H1 (cell line): ENCODE measurements around the gene DYNC1I1. TPM values are rescaled to one million over a fixed set of nuclear protein-coding genes. Genes with fewer than 3 reads are reported as not detected.

Experiments used
- CTCF ChIA-PET: fragments of 300-600 bp; sonication (Branson Sonifier 250); formaldehyde crosslinking; loops from one replicate; lab custom pipeline; 2021; ENCODE audit not compliant: partially characterized antibody; lab: Charles Lee
- POLR2A ChIA-PET: fragments of 300-600 bp; sonication (Branson Sonifier 250); formaldehyde crosslinking; loops from one replicate; lab custom pipeline; 2021; ENCODE audit warnings: inconsistent platforms; ENCODE audit not compliant: partially characterized antibody; lab: Charles Lee
- DNase-seq, 2 experiments: peaks; one replicate each; pipeline versions ENCODE4 v3.0.0 to v3.0.0-alpha.2; 2010 to 2022; ENCODE audit warnings: low spot score in 2 of 2, low read depth in 1 of 2, mixed read lengths in 1 of 2
- FAIRE-seq: peaks from 2 replicates; lab custom pipeline; 2011; peaks lifted over from hg19 to GRCh38; lab: Jason Lieb, UNC
- H2AFZ ChIP-seq: 2 replicates; pipeline ENCODE4 v1.8.1; 2012; ENCODE audit warnings: low read length, inconsistent platforms
- H2AK5ac ChIP-seq: 2 replicates; pipeline ENCODE4 v1.6.1; 2013; ENCODE audit warnings: low read depth, low read length
- H2BK120ac ChIP-seq: replicated peaks from 2 replicates; pipeline ENCODE3; 2013; ENCODE audit warnings: low read depth, low read length, inconsistent platforms
- H2BK12ac ChIP-seq: 2 replicates; pipeline ENCODE4 v1.6.1; 2013; ENCODE audit warnings: low read depth, low read length
- H2BK15ac ChIP-seq: 2 replicates; pipeline ENCODE4 v1.6.1; 2013; ENCODE audit warnings: low read length
- H2BK20ac ChIP-seq: 2 replicates; pipeline ENCODE4 v1.6.1; 2013; ENCODE audit warnings: low read length
- H2BK5ac ChIP-seq: 2 replicates; pipeline ENCODE4 v1.6.1; 2013; ENCODE audit warnings: low read depth, low read length
- H3K14ac ChIP-seq: 2 replicates; pipeline ENCODE4 v1.6.1; 2013; ENCODE audit warnings: inconsistent platforms; ENCODE audit not compliant: insufficient read length
- H3K18ac ChIP-seq: 2 replicates; pipeline ENCODE4 v1.6.1; 2013; ENCODE audit warnings: low read length; ENCODE audit errors: extremely low read depth
- H3K23ac ChIP-seq: 2 replicates; pipeline ENCODE4 v1.6.1; 2013; ENCODE audit warnings: inconsistent platforms; ENCODE audit not compliant: insufficient read length
- H3K23me2 ChIP-seq: 2 replicates; pipeline ENCODE4 v1.6.1; 2013; ENCODE audit warnings: low read depth, low read length
- H3K27ac ChIP-seq: 2 replicates; pipeline ENCODE4 v1.6.1; 2011; ENCODE audit warnings: low read depth, low read length, inconsistent platforms
- H3K27me3 ChIP-seq, 4 experiments: replicated peaks in 1 of 4; 1 replicate in 1 of 4; 2 replicates in 3 of 4; pipeline versions ENCODE4 v1.6.1 to v1.8.1; 2011 to 2013; ENCODE audit warnings: low read length in 3 of 4, mild to moderate bottlenecking in 3 of 4, inconsistent platforms in 2 of 4, mixed read lengths in 2 of 4, moderate library complexity in 1 of 4; ENCODE audit not compliant: control insufficient read depth in 3 of 4, insufficient read depth in 3 of 4; ENCODE audit errors: extremely low read depth in 1 of 4
- H3K36me3 ChIP-seq, 4 experiments: 2 replicates each; pipeline versions ENCODE4 v1.6.1 to v1.8.1; 2011 to 2013; ENCODE audit warnings: mild to moderate bottlenecking in 4 of 4, low read length in 3 of 4, moderate library complexity in 2 of 4, control low read depth in 1 of 4, inconsistent platforms in 1 of 4; ENCODE audit not compliant: insufficient read depth in 4 of 4, control insufficient read depth in 2 of 4
- H3K4ac ChIP-seq: replicated peaks from 2 replicates; pipeline ENCODE3; 2013; ENCODE audit warnings: low read length, low read depth, mixed read lengths, inconsistent platforms; ENCODE audit not compliant: insufficient read length
- H3K4me1 ChIP-seq, 4 experiments: replicated peaks in 1 of 4; 1 replicate in 1 of 4; 2 replicates in 3 of 4; pipeline versions ENCODE4 v1.6.1 to v1.8.1; 2011 to 2013; ENCODE audit warnings: low read length in 3 of 4, inconsistent platforms in 2 of 4, mixed read lengths in 1 of 4; ENCODE audit not compliant: insufficient read depth in 4 of 4, control insufficient read depth in 3 of 4
- H3K4me2 ChIP-seq, 2 experiments: 2 replicates each; pipeline versions ENCODE4 v1.6.1 to v1.8.1; 2011 to 2013; ENCODE audit warnings: low read depth in 2 of 2, low read length in 2 of 2, control low read depth in 1 of 2, inconsistent platforms in 1 of 2, mild to moderate bottlenecking in 1 of 2; ENCODE audit not compliant: insufficient read depth in 1 of 2
- H3K4me3 ChIP-seq, 4 experiments: fragments of 200-600, 300-600 bp in 1 of 4; sonication (generic), shearing (Covaris generic), sonication (Bioruptor Twin) in 1 of 4; 2 replicates each; pipeline versions ENCODE4 v1.5.1 to v1.8.1; 2011 to 2016; ENCODE audit warnings: low read length in 4 of 4, low read depth in 3 of 4, control low read depth in 2 of 4, inconsistent platforms in 2 of 4, mild to moderate bottlenecking in 2 of 4, mixed read lengths in 1 of 4, moderate library complexity in 1 of 4; ENCODE audit not compliant: insufficient read depth in 2 of 4; ENCODE audit errors: extremely low read depth in 1 of 4
- H3K56ac ChIP-seq: replicated peaks from 2 replicates; pipeline ENCODE3; 2013; ENCODE audit warnings: low read depth, mild to moderate bottlenecking, mixed read lengths, low read length, inconsistent platforms; ENCODE audit not compliant: insufficient read length
- H3K79me1 ChIP-seq: 2 replicates; pipeline ENCODE4 v1.6.1; 2013; ENCODE audit warnings: low read depth, low read length, control low read depth
- H3K79me2 ChIP-seq, 2 experiments: 2 replicates each; pipeline versions ENCODE4 v1.6.1 to v1.8.1; 2012 to 2013; ENCODE audit warnings: low read length in 2 of 2, mild to moderate bottlenecking in 2 of 2, inconsistent platforms in 1 of 2; ENCODE audit not compliant: insufficient read depth in 2 of 2, control insufficient read depth in 1 of 2
- H3K9ac ChIP-seq, 4 experiments: replicated peaks in 1 of 4; 1 replicate in 1 of 4; 2 replicates in 3 of 4; pipeline versions ENCODE4 v1.6.1 to v1.8.1; 2011 to 2013; ENCODE audit warnings: low read depth in 3 of 4, low read length in 3 of 4, control low read depth in 2 of 4, mild to moderate bottlenecking in 2 of 4, moderate library complexity in 2 of 4, inconsistent platforms in 1 of 4; ENCODE audit errors: extremely low read depth in 1 of 4
- H3K9me3 ChIP-seq, 2 experiments: 2 replicates each; pipeline versions ENCODE4 v1.6.1 to v1.8.1; 2012 to 2013; ENCODE audit warnings: mild to moderate bottlenecking in 2 of 2, moderate library complexity in 2 of 2, control low read depth in 1 of 2, inconsistent platforms in 1 of 2, low read depth in 1 of 2, low read length in 1 of 2, mixed read lengths in 1 of 2; ENCODE audit not compliant: insufficient read depth in 2 of 2
- H4K20me1 ChIP-seq, 2 experiments: replicated peaks in 1 of 2; 2 replicates each; pipeline versions ENCODE3 to v1.8.1; 2011 to 2013; ENCODE audit warnings: inconsistent platforms in 2 of 2, low read length in 2 of 2, mild to moderate bottlenecking in 1 of 2; ENCODE audit not compliant: insufficient read depth in 2 of 2, control insufficient read depth in 1 of 2
- H4K5ac ChIP-seq: 2 replicates; pipeline ENCODE4 v1.6.1; 2013; ENCODE audit warnings: low read length, low read depth, mixed read lengths, inconsistent platforms; ENCODE audit not compliant: insufficient read length
- H4K8ac ChIP-seq: 2 replicates; pipeline ENCODE4 v1.8.0; 2013; ENCODE audit warnings: mild to moderate bottlenecking, moderate library complexity, low read length, inconsistent platforms; ENCODE audit not compliant: insufficient read depth; ENCODE audit errors: extremely low read depth
- H4K91ac ChIP-seq: replicated peaks from 2 replicates; pipeline ENCODE3; 2013; ENCODE audit warnings: low read length, mixed read lengths, inconsistent platforms; ENCODE audit not compliant: insufficient read length
- HDAC2 ChIP-seq, 2 experiments: fragments of 300-600 bp in 1 of 2; sonication (generic) in 1 of 2; IDR thresholded peaks; 2 replicates each; pipeline ENCODE4 v1.6.1; 2011 to 2012; ENCODE audit warnings: low read depth in 2 of 2, low read length in 2 of 2, mild to moderate bottlenecking in 2 of 2, moderate library complexity in 2 of 2, borderline replicate concordance in 1 of 2, inconsistent platforms in 1 of 2
- WGBS, 2 experiments: shearing (Covaris generic) in 1 of 2; methylation state at CpG; one replicate each; pipeline versions ENCODE4 v1.1.6 to v1.1.7; 2013 to 2015; ENCODE audit warnings: low lambda C conversion rate in 2 of 2, mixed read lengths in 2 of 2, inconsistent platforms in 1 of 2, low coverage in 1 of 2, missing lambda C conversion rate in 1 of 2; ENCODE audit not compliant: insufficient replicate concordance in 2 of 2, insufficient coverage in 1 of 2, insufficient read length in 1 of 2; ENCODE audit errors: extremely low coverage in 1 of 2, missing lambda C conversion rate in 1 of 2; 5-methylcytosine and 5-hydroxymethylcytosine counted together
- polyA plus RNA-seq, 7 experiments: library from polyadenylated mRNA; depleted of rRNA in 3 of 7; stranded (reverse) in 5 of 7; unstranded in 2 of 7; fragments of >200 nt in 5 of 7; fragments of 200-250 nt in 2 of 7; gene quantifications; 1 replicate in 5 of 7; 2 replicates in 1 of 7; 4 replicates in 1 of 7; pipeline versions ENCODE4 v1.2.1 to v1.2.3, GENCODE V29; 2011 to 2013; ENCODE audit warnings: missing spikeins in 2 of 7, mixed read lengths in 2 of 7
- total RNA-seq: library from RNA; stranded (reverse); fragmentation: NEBNext Ultra II Directional; extraction: Animal tissue kit (Norgen Biotek cat#: 25700); gene quantifications from 2 replicates; pipeline ENCODE4 v1.2.1, GENCODE V29; 2021

Gene DYNC1I1
- total and polyA plus RNA-seq, 2 of the 8 experiments (the other 6 are each of a cell fraction or from before 2014, with no cell fraction given), result 0.45 to 0.58 TPM

DNA sequence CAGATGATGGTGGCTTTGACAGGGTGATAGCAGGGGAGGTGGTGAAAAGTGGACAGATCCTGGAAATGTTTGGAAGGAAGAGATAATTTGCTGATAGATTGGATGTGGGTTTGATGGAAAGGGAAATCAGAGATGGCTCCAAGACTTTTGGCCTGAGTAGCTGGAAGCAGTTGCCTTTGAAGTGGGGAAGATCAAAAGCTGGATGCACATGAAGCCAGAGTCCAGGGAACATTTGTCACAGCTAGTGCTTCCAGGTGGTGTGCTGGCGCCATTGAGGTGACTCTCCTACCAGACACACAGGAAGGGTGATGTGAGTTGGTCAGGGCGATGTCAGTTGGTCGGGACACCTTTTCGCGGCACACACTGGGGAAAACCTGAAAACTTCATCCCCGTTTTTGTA is 15.9 kb downstream of the DYNC1I1 start:
- Histone ChIP-seq H3K36me3 (no peaks in the 10 kb centered on the region), H3K4me1 (peaks cover 0 to 7% (median 1%) of the 10 kb centered on the region in 4 experiments; a peak in 2 of 7 replicates), H3K18ac (no peak overlapping the region), H3K56ac (no peak overlapping the region), H4K8ac (no peak overlapping the region), H3K14ac (no peak overlapping the region), H2AFZ (no peak overlapping the region), H3K79me2 (no peaks in the 10 kb centered on the region), H3K9ac (no peak overlapping the region), H3K4me3 (no peak overlapping the region), H3K79me1 (no peaks in the 10 kb centered on the region), H3K23ac (no peak overlapping the region), H4K5ac (no peak overlapping the region), H2AK5ac (no peak overlapping the region), H3K4me2 (no peak overlapping the region), H3K23me2 (no peaks in the 10 kb centered on the region), H2BK5ac (no peak overlapping the region), H3K27me3 (peaks cover 10 to 21% (median 15%) of the 10 kb centered on the region in 4 experiments), H2BK12ac (no peak overlapping the region), H3K9me3 (no peaks in the 10 kb centered on the region), H2BK20ac (no peak overlapping the region), H3K27ac (no peak overlapping the region), H2BK15ac (no peak overlapping the region), H4K20me1 (no peaks in the 10 kb centered on the region), H2BK120ac (no peak overlapping the region), H3K4ac (no peak overlapping the region), H4K91ac (no peak overlapping the region)
- TF ChIP-seq HDAC2 (IDR thresholded peaks at IDR 0.05; ENCODE audit: borderline replicate concordance in 1 of 2, low read depth in 2 of 2, low read length in 2 of 2), result no peak
- 93% methylated on average over 6 of the region's 6 CpGs; no CpG with 5 or more reads in 1 of the 2 experiments for WGBS, 2 experiments
- CTCF ChIA-PET, result interaction anchor here (1.3 to 1.7 kb wide), 3 partner anchors 32 to 57 kb away, joined by 3 to 6 read pairs (median 4); no protein-coding TSS in a partner anchor
- DNase-seq, result no peak
- no peak for FAIRE-seq
- POLR2A ChIA-PET, result no interaction called here
